GM10847 (cell line): ENCODE results near the gene MYO10.

Source experiments
- POLR2A ChIP-seq: IDR thresholded peaks from 2 replicates; pipeline ENCODE4 v1.6.1; 2011; ENCODE audit not compliant: insufficient read length; ENCODE audit errors: extremely low read depth

The MYO10 gene

GRCh38 chr5:16721151-16722096 lies 214.7 kb downstream of the MYO10 start:
- TF ChIP-seq POLR2A: no peak

- no peak for TF ChIP-seq POLR2A
Observed at GRCh38 chr5:16713386-16713928, 222.6 kb downstream of the MYO10 start.

- no peak for TF ChIP-seq POLR2A
Observed at GRCh38 chr5:16712620-16713019, 223.5 kb downstream of the MYO10 start.

DNA sequence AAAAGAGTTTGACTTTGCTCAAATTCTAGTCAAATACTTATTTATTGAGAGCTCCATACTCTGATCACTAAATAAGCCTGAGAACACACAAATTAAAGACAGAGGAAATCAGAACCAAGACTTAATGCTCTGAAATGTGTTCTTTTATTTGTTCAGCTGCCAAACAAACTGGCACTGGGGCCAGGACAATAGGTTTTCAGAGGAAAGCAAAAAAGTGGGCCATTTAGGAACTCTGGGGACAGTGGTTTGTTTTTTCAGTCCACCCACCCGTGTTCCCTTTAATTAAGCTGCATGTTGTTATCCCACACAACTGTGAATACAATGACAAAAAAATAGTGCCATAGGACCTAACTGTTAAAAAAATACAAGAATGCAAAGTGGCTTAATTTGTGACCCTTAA lies 223.9 kb downstream of the MYO10 start:
- TF ChIP-seq POLR2A: no peak

GRCh38 chr5:16709691-16710433 lies 226.2 kb downstream of the MYO10 start:
- no peak for TF ChIP-seq POLR2A

- TF ChIP-seq POLR2A: no peak
Observed at GRCh38 chr5:16707869-16708192, 228.3 kb downstream of the MYO10 start.

- no peak for TF ChIP-seq POLR2A
Observed at GRCh38 chr5:16707168-16707868, 228.8 kb downstream of the MYO10 start.

- no peak for TF ChIP-seq POLR2A
Observed at GRCh38 chr5:16704945-16705344, 231.1 kb downstream of the MYO10 start.

DNA sequence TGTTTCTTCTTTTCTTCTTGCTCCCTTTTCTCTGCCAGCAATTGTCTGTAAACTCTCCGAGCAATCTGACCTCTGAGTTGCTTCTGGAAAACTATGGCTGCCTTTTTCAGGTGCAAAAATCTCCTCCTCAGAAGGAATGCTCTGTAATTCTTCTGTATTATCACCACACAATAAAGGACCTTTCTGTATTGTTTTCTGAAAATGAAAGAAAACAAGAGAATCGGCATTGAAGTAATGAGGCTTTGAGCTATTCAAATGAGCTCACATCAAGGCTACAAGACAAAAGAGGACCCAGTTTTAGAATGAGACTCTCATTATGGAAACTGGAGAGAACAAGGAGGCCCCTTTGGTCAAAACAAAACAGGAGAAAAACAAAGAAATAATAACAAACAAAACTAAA lies 233.1 kb downstream of the MYO10 start:
- no peak for TF ChIP-seq POLR2A

GRCh38 chr5:16701134-16702099 lies 234.7 kb downstream of the MYO10 start:
- no peak for TF ChIP-seq POLR2A

- TF ChIP-seq POLR2A: no peak
Observed at GRCh38 chr5:16700081-16700480, 236.0 kb downstream of the MYO10 start.

GRCh38 chr5:16695779-16696178 lies 240.3 kb downstream of the MYO10 start:
- no peak for TF ChIP-seq POLR2A

- TF ChIP-seq POLR2A: no peak
Observed at GRCh38 chr5:16693879-16694278, 242.2 kb downstream of the MYO10 start.

DNA sequence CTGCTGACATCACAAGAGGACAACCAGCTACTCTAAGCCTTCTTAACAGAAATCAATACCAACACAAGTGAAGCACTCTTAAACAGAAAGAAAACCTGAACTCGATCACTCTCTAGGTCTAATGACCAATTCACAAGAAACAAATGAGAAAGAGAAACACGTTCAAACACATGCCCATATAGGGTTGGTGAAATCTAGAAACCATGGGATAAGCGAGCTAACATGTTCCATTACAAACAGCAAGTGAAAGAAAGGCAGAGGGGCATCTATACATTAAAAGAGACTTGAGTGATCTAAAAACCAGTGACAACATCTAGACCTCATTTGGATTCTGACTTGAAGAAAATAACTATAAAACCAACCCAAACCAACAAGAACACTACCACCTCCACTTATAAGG lies 244.4 kb downstream of the MYO10 start:
- no peak for TF ChIP-seq POLR2A
